Panc1 (cell line): ENCODE measurements around the gene CLEC18C.
"Not testable (repeated sequence)": the region's sequence is repeated elsewhere in the genome, so short reads cannot be mapped to it uniquely, and the experiment has no call there.

Source experiments
- CTCF ChIP-seq: fragments of 450-650 bp; IDR thresholded peaks from 2 replicates; pipeline ENCODE4 v1.5.1; 2017; ENCODE audit warnings: mild to moderate bottlenecking
- POLR2AphosphoS5 ChIP-seq: IDR thresholded peaks from 2 replicates; pipeline ENCODE4 v1.6.1; 2012; ENCODE audit warnings: mild to moderate bottlenecking, low read depth, low read length, moderate library complexity
- REST ChIP-seq, 2 experiments: IDR thresholded peaks; 2 replicates each; pipeline ENCODE4 v1.6.1; 2011 to 2012; ENCODE audit warnings: low read depth in 2 of 2, control low read depth in 1 of 2, low read length in 1 of 2, mild to moderate bottlenecking in 1 of 2, moderate library complexity in 1 of 2; ENCODE audit not compliant: insufficient read depth in 1 of 2
- SIN3A ChIP-seq: IDR thresholded peaks from 2 replicates; pipeline ENCODE4 v1.6.1; 2012; ENCODE audit warnings: low read depth, mild to moderate bottlenecking, low read length, moderate library complexity, borderline replicate concordance; ENCODE audit not compliant: insufficient read depth

- not testable (repeated sequence) for TF ChIP-seq CTCF; REST (IDR thresholded peaks at IDR 0.05; ENCODE audit: insufficient read depth in 1 of 2, low read depth in 2 of 2, low read length in 1 of 2); POLR2AphosphoS5; SIN3A
Observed at GRCh38 chr16:70223971-70224513, 50.5 kb downstream of the CLEC18C start.
